Testis (tissue), 2 donors: ENCODE data around the gene EPB41.

Experiments
- POLR2A ChIP-seq: fragments of 450-650 bp; IDR thresholded peaks from one replicate; pipeline ENCODE4 v1.6.1; 2017; ENCODE audit warnings: antibody characterized with exemption, mild to moderate bottlenecking, moderate library complexity
- TF ChIP-seq, protein P1 (sequence below), 3 experiments: fragments of 450-650 bp in 2 of 3; fragments of 200-600 bp in 1 of 3; sonication (generic) in 1 of 3; IDR thresholded peaks; one replicate each; pipeline ENCODE4 v1.5.1; 2016 to 2019; ENCODE audit warnings: antibody characterized with exemption in 3 of 3, mild to moderate bottlenecking in 2 of 3, moderate library complexity in 1 of 3

DNA sequence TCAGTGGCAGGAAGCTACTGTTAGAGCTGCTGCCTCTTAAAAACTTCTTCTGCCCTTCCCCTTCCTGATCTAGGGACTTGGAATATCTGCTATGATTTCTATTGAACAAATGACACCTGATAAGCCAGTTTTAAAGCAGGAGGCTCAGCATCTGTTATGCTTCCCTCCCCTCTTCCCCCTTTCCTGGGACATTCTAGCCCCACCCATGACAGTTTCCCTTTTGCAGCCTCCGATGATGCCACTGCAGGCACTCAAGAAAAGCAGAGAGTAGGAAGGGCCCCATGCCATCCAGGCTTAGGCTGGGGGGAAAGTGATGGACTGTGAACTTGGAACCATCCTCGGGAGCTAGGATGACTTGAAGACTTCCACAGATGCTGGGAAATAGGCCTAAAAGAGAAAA, 15.1 kb upstream of the EPB41 start:
- TF ChIP-seq POLR2A: no peak
- TF ChIP-seq, protein P1, sequence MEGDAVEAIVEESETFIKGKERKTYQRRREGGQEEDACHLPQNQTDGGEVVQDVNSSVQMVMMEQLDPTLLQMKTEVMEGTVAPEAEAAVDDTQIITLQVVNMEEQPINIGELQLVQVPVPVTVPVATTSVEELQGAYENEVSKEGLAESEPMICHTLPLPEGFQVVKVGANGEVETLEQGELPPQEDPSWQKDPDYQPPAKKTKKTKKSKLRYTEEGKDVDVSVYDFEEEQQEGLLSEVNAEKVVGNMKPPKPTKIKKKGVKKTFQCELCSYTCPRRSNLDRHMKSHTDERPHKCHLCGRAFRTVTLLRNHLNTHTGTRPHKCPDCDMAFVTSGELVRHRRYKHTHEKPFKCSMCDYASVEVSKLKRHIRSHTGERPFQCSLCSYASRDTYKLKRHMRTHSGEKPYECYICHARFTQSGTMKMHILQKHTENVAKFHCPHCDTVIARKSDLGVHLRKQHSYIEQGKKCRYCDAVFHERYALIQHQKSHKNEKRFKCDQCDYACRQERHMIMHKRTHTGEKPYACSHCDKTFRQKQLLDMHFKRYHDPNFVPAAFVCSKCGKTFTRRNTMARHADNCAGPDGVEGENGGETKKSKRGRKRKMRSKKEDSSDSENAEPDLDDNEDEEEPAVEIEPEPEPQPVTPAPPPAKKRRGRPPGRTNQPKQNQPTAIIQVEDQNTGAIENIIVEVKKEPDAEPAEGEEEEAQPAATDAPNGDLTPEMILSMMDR (IDR thresholded peaks at IDR 0.05): no peak
